H7 (cell line): ENCODE data around the gene NCOA1. TPM values are rescaled to one million over a fixed set of nuclear protein-coding genes. Genes with fewer than 3 reads are reported as not detected.

ENCODE experiments used
- DNase-seq: peaks from one replicate; pipeline ENCODE4 v3.0.0; 2012
- H3K27me3 ChIP-seq: 2 replicates; pipeline ENCODE4 v1.6.0; 2011; ENCODE audit warnings: mild to moderate bottlenecking, low read length; ENCODE audit not compliant: control insufficient read depth, insufficient read depth
- H3K36me3 ChIP-seq: replicated peaks from 2 replicates; pipeline ENCODE4 v1.5.1; 2011; ENCODE audit warnings: low read length; ENCODE audit not compliant: control insufficient read depth, insufficient read depth
- H3K4me3 ChIP-seq: 2 replicates; pipeline ENCODE4 v1.5.1; 2011; ENCODE audit warnings: low read depth, mild to moderate bottlenecking, control low read depth, low read length, moderate library complexity; ENCODE audit not compliant: insufficient read depth
- total RNA-seq: library from RNA; depleted of rRNA; stranded (reverse); fragments of >200 nt; shearing (Covaris generic); gene quantifications from 2 replicates; pipeline ENCODE4 v1.2.3, GENCODE V29; 2014

NCOA1 gene
- total RNA-seq, 1 experiment from 2014 or later, result 9.4 TPM

DNA sequence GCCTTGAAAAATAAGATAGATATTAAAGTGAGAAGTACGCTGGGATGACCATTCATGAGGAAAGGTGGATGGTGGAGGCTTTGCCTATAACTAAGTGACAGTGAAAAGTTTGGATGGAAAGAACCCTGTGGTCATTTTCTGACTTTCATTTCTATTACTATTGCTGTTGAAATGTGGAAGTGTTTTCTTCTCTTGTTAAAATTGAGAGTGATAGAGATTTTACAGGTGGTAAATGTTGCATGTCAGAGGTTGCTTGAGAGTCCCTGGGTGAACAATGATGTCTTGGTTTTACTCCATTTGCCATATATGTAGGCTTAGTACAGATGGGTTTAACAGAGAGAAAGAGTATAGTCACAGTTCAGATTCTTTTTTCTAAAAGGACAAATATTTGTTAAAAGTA lies 18.4 kb downstream of the NCOA1 start:
- no peak for DNase-seq

GRCh38 chr2:24509840-24510239 lies 18.8 kb downstream of the NCOA1 start:
- DNase-seq, result no peak
- Histone ChIP-seq H3K36me3 (no peaks in the 10 kb centered on the region), H3K27me3 (no peaks in the 10 kb centered on the region), H3K4me3 (no peak overlapping the region)

More for the DNA sequence above, 18.4 kb downstream of the NCOA1 start:
- no peak overlapping the region for H3K4me3 ChIP-seq
- no peaks in the 10 kb centered on the region for H3K27me3 ChIP-seq
- no peaks in the 10 kb centered on the region for H3K36me3 ChIP-seq

DNA sequence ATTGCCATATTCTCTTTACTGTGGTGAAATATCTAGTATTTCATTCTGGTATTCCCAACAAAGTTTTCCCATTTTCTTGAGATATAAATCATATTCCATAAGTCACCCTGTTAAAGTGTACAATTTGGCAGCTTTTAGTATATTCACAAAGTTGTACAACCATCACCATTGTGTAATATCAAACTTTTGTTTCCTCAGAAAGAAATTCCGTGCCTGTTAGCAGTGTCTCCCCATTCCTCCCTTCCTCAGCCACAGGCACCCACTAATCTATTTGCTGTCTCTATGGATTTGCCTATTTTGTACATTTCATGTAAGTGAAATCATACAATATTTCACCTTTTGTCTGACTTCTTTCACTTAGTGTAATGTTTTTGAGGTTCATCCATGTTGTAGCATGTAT lies 19.7 kb downstream of the NCOA1 start:
- no peaks in the 10 kb centered on the region for H3K36me3 ChIP-seq
- H3K4me3 ChIP-seq, result no peak overlapping the region
- DNase-seq, result no peak
- H3K27me3 ChIP-seq, result no peaks in the 10 kb centered on the region

DNA sequence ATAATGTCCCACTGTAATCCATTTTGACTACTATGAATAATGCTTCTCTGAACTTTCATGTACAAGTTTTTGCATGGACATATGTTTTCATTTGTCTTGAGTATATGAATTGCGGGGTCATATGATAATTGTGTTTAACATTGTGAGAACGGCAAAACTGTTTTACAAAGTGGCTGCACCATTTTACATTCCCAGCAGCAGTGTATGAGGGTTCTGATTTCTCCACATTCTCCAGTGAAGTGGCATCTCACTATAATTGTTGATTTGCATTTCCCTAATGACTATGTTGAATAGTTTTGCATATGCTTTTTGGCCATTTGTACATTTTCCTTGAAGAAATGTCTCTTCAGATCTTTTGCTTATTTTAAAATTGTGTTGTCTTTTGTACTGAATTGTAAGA lies 20.1 kb downstream of the NCOA1 start:
- H3K4me3 ChIP-seq, result no peak overlapping the region
- no peaks in the 10 kb centered on the region for H3K36me3 ChIP-seq
- DNase-seq, result no peak
- H3K27me3 ChIP-seq, result no peaks in the 10 kb centered on the region

- Histone ChIP-seq H3K4me3 (no peak overlapping the region), H3K36me3 (no peaks in the 10 kb centered on the region), H3K27me3 (no peaks in the 10 kb centered on the region)
- DNase-seq, result no peak
These were observed 20.8 kb downstream of the NCOA1 start for GRCh38 chr2:24511894-24512293.

- no peaks in the 10 kb centered on the region for H3K27me3 ChIP-seq
- DNase-seq, result no peak
These were observed 21.4 kb downstream of the NCOA1 start for GRCh38 chr2:24512404-24512803.

GRCh38 chr2:24512831-24513230 lies 21.8 kb downstream of the NCOA1 start:
- H3K27me3 ChIP-seq, result no peaks in the 10 kb centered on the region
- no peaks in the 10 kb centered on the region for H3K36me3 ChIP-seq
- DNase-seq, result no peak
- H3K4me3 ChIP-seq, result no peak overlapping the region

More at GRCh38 chr2:24512404-24512803, 21.4 kb downstream of the NCOA1 start:
- no peak overlapping the region for H3K4me3 ChIP-seq
- H3K36me3 ChIP-seq, result no peaks in the 10 kb centered on the region

- H3K4me3 ChIP-seq, result no peak overlapping the region
- H3K36me3 ChIP-seq, result no peaks in the 10 kb centered on the region
- H3K27me3 ChIP-seq, result no peaks in the 10 kb centered on the region
- no peak for DNase-seq
These were observed 22.4 kb downstream of the NCOA1 start for GRCh38 chr2:24513281-24514071.

GRCh38 chr2:24514820-24515219 lies 23.8 kb downstream of the NCOA1 start:
- no peak overlapping the region for H3K4me3 ChIP-seq
- no peaks in the 10 kb centered on the region for H3K27me3 ChIP-seq
- DNase-seq, result no peak
- no peaks in the 10 kb centered on the region for H3K36me3 ChIP-seq

- Histone ChIP-seq H3K4me3 (no peak overlapping the region), H3K27me3 (no peaks in the 10 kb centered on the region), H3K36me3 (no peaks in the 10 kb centered on the region)
- no peak for DNase-seq
These were observed 24.3 kb downstream of the NCOA1 start for GRCh38 chr2:24515335-24515734.

GRCh38 chr2:24515831-24516230 lies 24.8 kb downstream of the NCOA1 start:
- Histone ChIP-seq H3K36me3 (no peaks in the 10 kb centered on the region), H3K27me3 (no peaks in the 10 kb centered on the region), H3K4me3 (no peak overlapping the region)
- DNase-seq, result no peak

DNA sequence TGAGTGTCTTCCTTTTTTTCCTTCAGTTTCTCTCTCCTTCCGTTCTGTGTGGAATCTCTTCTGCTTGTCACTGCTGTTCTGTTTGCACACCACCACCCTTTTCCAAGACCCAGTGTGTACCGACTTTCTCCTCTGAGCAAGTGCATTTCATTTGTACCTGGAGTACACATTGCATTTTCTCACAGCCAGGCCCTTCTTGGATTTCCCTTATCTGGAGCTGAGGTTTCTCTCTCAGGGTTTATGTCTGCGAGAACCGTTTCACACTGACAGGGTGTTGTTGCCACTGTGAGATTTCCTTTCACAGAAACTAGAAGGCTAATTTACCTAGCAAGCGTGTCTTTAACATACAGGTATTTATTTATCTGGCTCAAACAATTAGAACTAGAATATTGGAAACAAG lies 26.2 kb downstream of the NCOA1 start:
- DNase-seq, result no peak
- no peak overlapping the region for H3K4me3 ChIP-seq
- H3K27me3 ChIP-seq, result no peaks in the 10 kb centered on the region
- no peaks in the 10 kb centered on the region for H3K36me3 ChIP-seq

DNA sequence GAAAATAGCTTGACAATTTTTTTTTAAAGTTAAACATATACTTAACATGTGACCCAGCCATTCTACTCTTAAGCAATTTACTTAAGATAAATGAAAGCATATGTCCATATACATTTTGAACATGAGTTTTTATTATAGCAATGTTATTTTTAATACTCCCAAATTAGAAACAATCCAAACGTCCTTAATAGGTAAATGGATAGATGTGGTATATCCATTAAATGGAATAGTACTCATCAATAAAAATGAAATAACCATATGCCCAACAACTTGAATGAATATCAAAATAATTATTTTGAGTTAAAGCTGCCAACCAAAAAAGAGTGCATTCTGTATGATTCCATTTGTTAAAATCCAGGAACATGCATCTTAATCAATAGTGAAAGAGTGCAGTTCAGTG lies 29.1 kb downstream of the NCOA1 start:
- H3K4me3 ChIP-seq, result no peak overlapping the region
- H3K36me3 ChIP-seq, result no peaks in the 10 kb centered on the region
- H3K27me3 ChIP-seq, result no peaks in the 10 kb centered on the region
- no peak for DNase-seq

- Histone ChIP-seq H3K36me3 (no peaks in the 10 kb centered on the region), H3K4me3 (no peak overlapping the region), H3K27me3 (no peaks in the 10 kb centered on the region)
- no peak for DNase-seq
These were observed 30.3 kb downstream of the NCOA1 start for GRCh38 chr2:24521162-24521857.

DNA sequence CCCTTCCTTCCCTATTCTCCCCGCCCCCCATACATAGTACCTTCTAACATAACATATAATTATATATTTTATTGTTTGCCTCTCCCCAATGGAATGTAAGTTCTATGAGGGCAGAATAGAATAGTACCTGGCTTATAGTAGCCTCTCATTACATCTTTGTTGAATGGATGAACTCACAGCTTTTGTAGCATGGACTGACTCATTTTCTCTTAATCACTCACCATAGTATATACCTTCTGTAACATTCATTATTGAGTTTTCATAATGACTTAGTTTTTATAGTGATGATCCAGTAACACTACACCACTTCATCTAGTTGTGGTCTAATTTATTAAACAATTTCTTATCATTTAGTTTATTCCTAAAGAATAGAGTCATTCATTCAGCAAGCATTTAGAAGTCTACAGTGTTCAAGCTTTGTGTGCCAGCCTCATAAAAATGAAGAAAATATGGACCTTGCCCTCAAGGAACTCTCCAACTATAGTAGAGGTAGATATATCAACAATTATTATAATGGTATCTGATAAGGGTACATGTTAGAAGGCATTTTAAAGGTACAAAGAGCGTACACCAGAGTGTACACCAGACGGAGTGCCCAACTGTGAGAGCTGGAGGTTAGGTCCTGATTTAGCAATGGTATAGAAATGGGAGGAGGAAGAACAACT lies 31.1 kb downstream of the NCOA1 start:
- Histone ChIP-seq H3K4me3 (no peak overlapping the region), H3K27me3 (no peaks in the 10 kb centered on the region), H3K36me3 (no peaks in the 10 kb centered on the region)
- no peak for DNase-seq
